ENCODE results near the gene ZNF462.

The ZNF462 gene

DNA sequence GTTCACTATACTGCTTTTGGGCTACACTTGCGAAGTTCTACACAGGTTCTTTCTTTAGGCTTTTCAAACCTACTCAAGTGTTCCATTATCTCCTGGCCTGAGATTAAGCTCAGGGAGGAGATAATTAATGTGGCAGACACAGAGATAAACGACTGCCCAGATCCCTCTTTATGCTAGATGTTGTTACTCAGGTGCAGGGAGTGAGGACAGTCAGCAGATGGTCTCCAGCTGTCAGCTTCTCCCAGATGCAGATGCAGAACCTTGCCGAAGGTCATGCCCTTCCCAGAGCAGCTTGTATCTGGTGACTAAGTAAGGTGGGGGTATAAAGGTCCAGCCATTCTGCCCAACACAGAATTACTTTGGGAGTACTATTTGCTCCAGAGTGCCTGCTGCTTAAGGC, 166.2 kb downstream of the ZNF462 start:
- no peak overlapping the region for H3K18ac ChIP-seq (ENCODE audit: low read depth in 1 of 2, low read length in 2 of 2)
- no peak overlapping the region for H4K91ac ChIP-seq (ENCODE audit: low read length)
- H3K4me2 ChIP-seq (ENCODE audit: low read length, poor library complexity, severe bottlenecking), result no peak overlapping the region
- H3K4me1 ChIP-seq (ENCODE audit: control insufficient read depth, insufficient read depth, low read depth, low read length), result no peaks in the 10 kb centered on the region
- H3K9ac ChIP-seq (ENCODE audit: low read length), result no peak overlapping the region
- no peak overlapping the region for H2BK5ac ChIP-seq (ENCODE audit: low read depth, low read length, poor library complexity, severe bottlenecking)
- H2AK5ac ChIP-seq (ENCODE audit: low read length, severe bottlenecking), result no peak overlapping the region
- H2AFZ ChIP-seq (ENCODE audit: low read depth, low read length), result no peak overlapping the region
- H2BK120ac ChIP-seq (ENCODE audit: low read depth, low read length), result no peak overlapping the region
- no peaks in the 10 kb centered on the region for H3K79me1 ChIP-seq (replicated peaks; ENCODE audit: low read length, poor library complexity, severe bottlenecking)
- no peak overlapping the region for H4K8ac ChIP-seq (ENCODE audit: low read length)
- no peak overlapping the region for H3K23ac ChIP-seq (ENCODE audit: low read length in 2 of 2)
- no peak overlapping the region for H3K4me3 ChIP-seq (ENCODE audit: insufficient read depth in 1 of 2, low read depth in 1 of 2, low read length in 2 of 2)
- H3K14ac ChIP-seq (ENCODE audit: low read length in 2 of 2), result no peak overlapping the region
- no peak overlapping the region for H3K4ac ChIP-seq (ENCODE audit: low read depth in 1 of 2, low read length in 2 of 2)
- H3K9me3 ChIP-seq (ENCODE audit: control insufficient read depth, low read length), result no peaks in the 10 kb centered on the region
- H3K27me3 ChIP-seq (ENCODE audit: control insufficient read depth in 1 of 2, insufficient read depth in 1 of 2, low read length in 2 of 2), result peaks cover 3 to 26% of the 10 kb centered on the region in 2 experiments
- H2BK15ac ChIP-seq (ENCODE audit: low read depth, poor library complexity, severe bottlenecking), result no peak overlapping the region
- DNase-seq, result no peak
- WGBS, result 76% methylated on average over 3 of the region's 3 CpGs
- H3K36me3 ChIP-seq (ENCODE audit: control insufficient read depth in 1 of 2, insufficient read depth in 2 of 2, low read depth in 1 of 2, low read length in 2 of 2), result no peaks in the 10 kb centered on the region
- no peak overlapping the region for H2BK12ac ChIP-seq (ENCODE audit: low read length in 2 of 2)
- H3K27ac ChIP-seq (ENCODE audit: low read length, poor library complexity, severe bottlenecking), result no peak overlapping the region

DNA sequence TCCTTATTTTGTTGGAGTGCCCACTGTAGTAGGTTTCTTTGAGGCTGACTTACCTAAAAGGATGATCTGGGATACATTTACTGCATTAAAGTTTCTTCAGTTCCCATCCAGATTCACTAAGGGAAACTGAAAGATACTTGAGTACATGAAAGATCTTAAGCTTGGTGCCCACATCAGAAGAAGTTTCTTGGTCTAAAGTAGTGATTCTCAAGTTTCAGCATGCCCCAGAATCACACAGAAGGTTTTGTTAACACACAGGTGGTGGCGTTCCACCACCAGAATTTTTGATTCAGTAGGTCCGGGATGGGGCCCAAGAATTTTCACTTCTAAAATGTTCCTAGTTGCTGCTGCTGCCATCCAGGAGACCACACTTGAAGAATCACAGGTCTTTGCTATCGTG, 171.0 kb downstream of the ZNF462 start:
- Histone ChIP-seq H2AFZ (ENCODE audit: low read depth, low read length) (no peak overlapping the region), H3K79me1 (replicated peaks; ENCODE audit: low read length, poor library complexity, severe bottlenecking) (no peaks in the 10 kb centered on the region), H2BK15ac (ENCODE audit: low read depth, poor library complexity, severe bottlenecking) (no peak overlapping the region), H3K4me3 (ENCODE audit: insufficient read depth in 1 of 2, low read depth in 1 of 2, low read length in 2 of 2) (no peak overlapping the region), H3K14ac (ENCODE audit: low read length in 2 of 2) (no peak overlapping the region), H3K27me3 (ENCODE audit: control insufficient read depth in 1 of 2, insufficient read depth in 1 of 2, low read length in 2 of 2) (peaks cover 3 to 59% of the 10 kb centered on the region in 2 experiments), H4K91ac (ENCODE audit: low read length) (no peak overlapping the region), H3K4me1 (ENCODE audit: control insufficient read depth, insufficient read depth, low read depth, low read length) (no peaks in the 10 kb centered on the region), H2BK12ac (ENCODE audit: low read length in 2 of 2) (no peak overlapping the region), H2BK5ac (ENCODE audit: low read depth, low read length, poor library complexity, severe bottlenecking) (no peak overlapping the region), H4K8ac (ENCODE audit: low read length) (no peak overlapping the region), H2AK5ac (ENCODE audit: low read length, severe bottlenecking) (no peak overlapping the region), H3K9ac (ENCODE audit: low read length) (no peak overlapping the region), H3K4ac (ENCODE audit: low read depth in 1 of 2, low read length in 2 of 2) (no peak overlapping the region), H3K27ac (ENCODE audit: low read length, poor library complexity, severe bottlenecking) (no peak overlapping the region), H2BK120ac (ENCODE audit: low read depth, low read length) (no peak overlapping the region), H3K36me3 (ENCODE audit: control insufficient read depth in 1 of 2, insufficient read depth in 2 of 2, low read depth in 1 of 2, low read length in 2 of 2) (no peaks in the 10 kb centered on the region), H3K23ac (ENCODE audit: low read length in 2 of 2) (no peak overlapping the region), H3K4me2 (ENCODE audit: low read length, poor library complexity, severe bottlenecking) (no peak overlapping the region), H3K18ac (ENCODE audit: low read depth in 1 of 2, low read length in 2 of 2) (no peak overlapping the region), H3K9me3 (ENCODE audit: control insufficient read depth, low read length) (no peaks in the 10 kb centered on the region)
- WGBS, result 80% methylated on average over 3 of the region's 3 CpGs
- DNase-seq, result no peak

DNA sequence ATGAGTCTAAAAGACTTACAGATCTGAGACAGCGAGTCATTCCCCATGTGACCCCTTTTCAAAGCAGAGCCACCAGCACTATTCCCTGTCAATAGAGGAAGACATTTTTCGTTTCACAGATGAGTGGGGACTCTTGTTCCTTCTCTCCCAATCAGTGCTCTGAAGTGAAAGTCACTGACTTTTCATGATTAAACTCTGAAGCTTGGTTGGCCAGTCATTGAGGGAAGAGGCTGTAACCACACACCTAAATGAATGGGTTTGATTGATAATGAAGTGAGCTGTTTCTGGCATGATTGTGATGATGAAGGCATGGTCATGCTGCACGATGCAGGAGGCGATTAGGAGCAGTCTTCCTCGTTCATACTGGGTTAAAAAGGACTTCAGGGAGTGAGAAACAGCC, 171.9 kb downstream of the ZNF462 start:
- H3K36me3 ChIP-seq (ENCODE audit: control insufficient read depth in 1 of 2, insufficient read depth in 2 of 2, low read depth in 1 of 2, low read length in 2 of 2), result no peaks in the 10 kb centered on the region
- no peak overlapping the region for H3K4me3 ChIP-seq (ENCODE audit: insufficient read depth in 1 of 2, low read depth in 1 of 2, low read length in 2 of 2)
- H2BK12ac ChIP-seq (ENCODE audit: low read length in 2 of 2), result no peak overlapping the region
- no peaks in the 10 kb centered on the region for H3K9me3 ChIP-seq (ENCODE audit: control insufficient read depth, low read length)
- H2BK15ac ChIP-seq (ENCODE audit: low read depth, poor library complexity, severe bottlenecking), result no peak overlapping the region
- DNase-seq, result no peak
- H2AK5ac ChIP-seq (ENCODE audit: low read length, severe bottlenecking), result no peak overlapping the region
- H3K4me1 ChIP-seq (ENCODE audit: control insufficient read depth, insufficient read depth, low read depth, low read length), result peaks cover 2% of the 10 kb centered on the region
- 71% methylated on average over 5 of the region's 5 CpGs for WGBS
- no peak overlapping the region for H2AFZ ChIP-seq (ENCODE audit: low read depth, low read length)
- no peaks in the 10 kb centered on the region for H3K79me1 ChIP-seq (replicated peaks; ENCODE audit: low read length, poor library complexity, severe bottlenecking)
- H2BK120ac ChIP-seq (ENCODE audit: low read depth, low read length), result no peak overlapping the region
- no peak overlapping the region for H4K8ac ChIP-seq (ENCODE audit: low read length)
- H3K4me2 ChIP-seq (ENCODE audit: low read length, poor library complexity, severe bottlenecking), result no peak overlapping the region
- H2BK5ac ChIP-seq (ENCODE audit: low read depth, low read length, poor library complexity, severe bottlenecking), result no peak overlapping the region
- no peak overlapping the region for H3K14ac ChIP-seq (ENCODE audit: low read length in 2 of 2)
- H3K27me3 ChIP-seq (ENCODE audit: control insufficient read depth in 1 of 2, insufficient read depth in 1 of 2, low read length in 2 of 2), result peaks cover 0 to 54% of the 10 kb centered on the region in 2 experiments
- no peak overlapping the region for H3K4ac ChIP-seq (ENCODE audit: low read depth in 1 of 2, low read length in 2 of 2)
- no peak overlapping the region for H3K27ac ChIP-seq (ENCODE audit: low read length, poor library complexity, severe bottlenecking)
- no peak overlapping the region for H3K23ac ChIP-seq (ENCODE audit: low read length in 2 of 2)
- H4K91ac ChIP-seq (ENCODE audit: low read length), result no peak overlapping the region
- no peak overlapping the region for H3K18ac ChIP-seq (ENCODE audit: low read depth in 1 of 2, low read length in 2 of 2)
- H3K9ac ChIP-seq (ENCODE audit: low read length), result no peak overlapping the region

DNA sequence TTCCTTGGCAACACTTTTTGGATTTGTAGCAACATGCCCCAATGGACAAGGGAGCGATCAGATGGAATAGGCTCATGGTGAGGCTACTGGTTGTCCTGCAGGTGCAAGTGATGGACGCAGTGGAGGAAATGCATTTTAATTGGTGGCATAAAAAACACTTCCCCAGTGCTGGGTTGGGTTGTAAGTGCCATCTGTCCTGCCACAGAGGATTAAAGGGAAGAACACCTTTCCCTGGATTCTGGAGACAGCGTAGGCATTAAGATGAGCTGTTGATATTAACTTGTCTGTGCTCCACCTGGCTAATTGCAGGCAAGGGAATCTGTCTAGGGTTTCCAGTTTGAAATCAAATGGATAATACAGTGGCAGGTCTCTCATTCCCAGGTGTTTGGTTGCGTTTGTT, 173.4 kb downstream of the ZNF462 start:
- Histone ChIP-seq H2BK5ac (ENCODE audit: low read depth, low read length, poor library complexity, severe bottlenecking) (no peak overlapping the region), H4K91ac (ENCODE audit: low read length) (no peak overlapping the region), H2BK15ac (ENCODE audit: low read depth, poor library complexity, severe bottlenecking) (no peak overlapping the region)

More for the DNA sequence above, 173.4 kb downstream of the ZNF462 start:
- no peak overlapping the region for H2AFZ ChIP-seq (ENCODE audit: low read depth, low read length)
- H2BK120ac ChIP-seq (ENCODE audit: low read depth, low read length), result no peak overlapping the region
- peaks cover 0 to 56% of the 10 kb centered on the region in 2 experiments for H3K27me3 ChIP-seq (ENCODE audit: control insufficient read depth in 1 of 2, insufficient read depth in 1 of 2, low read length in 2 of 2)
- H3K36me3 ChIP-seq (ENCODE audit: control insufficient read depth in 1 of 2, insufficient read depth in 2 of 2, low read depth in 1 of 2, low read length in 2 of 2), result no peaks in the 10 kb centered on the region
- H3K23ac ChIP-seq (ENCODE audit: low read length in 2 of 2), result no peak overlapping the region
- WGBS, result 92% methylated on average over 4 of the region's 4 CpGs
- H3K4me2 ChIP-seq (ENCODE audit: low read length, poor library complexity, severe bottlenecking), result no peak overlapping the region
- H3K14ac ChIP-seq (ENCODE audit: low read length in 2 of 2), result no peak overlapping the region
- peaks cover 7% of the 10 kb centered on the region for H3K4me1 ChIP-seq (ENCODE audit: control insufficient read depth, insufficient read depth, low read depth, low read length)
- no peak overlapping the region for H2BK12ac ChIP-seq (ENCODE audit: low read length in 2 of 2)
- H4K8ac ChIP-seq (ENCODE audit: low read length), result no peak overlapping the region
- no peak for DNase-seq
- H3K79me1 ChIP-seq (replicated peaks; ENCODE audit: low read length, poor library complexity, severe bottlenecking), result no peaks in the 10 kb centered on the region
- H2AK5ac ChIP-seq (ENCODE audit: low read length, severe bottlenecking), result no peak overlapping the region
- no peak overlapping the region for H3K9ac ChIP-seq (ENCODE audit: low read length)
- no peak overlapping the region for H3K4ac ChIP-seq (ENCODE audit: low read depth in 1 of 2, low read length in 2 of 2)
- no peak overlapping the region for H3K4me3 ChIP-seq (ENCODE audit: insufficient read depth in 1 of 2, low read depth in 1 of 2, low read length in 2 of 2)
- no peak overlapping the region for H3K18ac ChIP-seq (ENCODE audit: low read depth in 1 of 2, low read length in 2 of 2)
- H3K27ac ChIP-seq (ENCODE audit: low read length, poor library complexity, severe bottlenecking), result no peak overlapping the region
- H3K9me3 ChIP-seq (ENCODE audit: control insufficient read depth, low read length), result no peaks in the 10 kb centered on the region
